Measurements from ENCODE around the gene APPL2.

Gene APPL2

DNA sequence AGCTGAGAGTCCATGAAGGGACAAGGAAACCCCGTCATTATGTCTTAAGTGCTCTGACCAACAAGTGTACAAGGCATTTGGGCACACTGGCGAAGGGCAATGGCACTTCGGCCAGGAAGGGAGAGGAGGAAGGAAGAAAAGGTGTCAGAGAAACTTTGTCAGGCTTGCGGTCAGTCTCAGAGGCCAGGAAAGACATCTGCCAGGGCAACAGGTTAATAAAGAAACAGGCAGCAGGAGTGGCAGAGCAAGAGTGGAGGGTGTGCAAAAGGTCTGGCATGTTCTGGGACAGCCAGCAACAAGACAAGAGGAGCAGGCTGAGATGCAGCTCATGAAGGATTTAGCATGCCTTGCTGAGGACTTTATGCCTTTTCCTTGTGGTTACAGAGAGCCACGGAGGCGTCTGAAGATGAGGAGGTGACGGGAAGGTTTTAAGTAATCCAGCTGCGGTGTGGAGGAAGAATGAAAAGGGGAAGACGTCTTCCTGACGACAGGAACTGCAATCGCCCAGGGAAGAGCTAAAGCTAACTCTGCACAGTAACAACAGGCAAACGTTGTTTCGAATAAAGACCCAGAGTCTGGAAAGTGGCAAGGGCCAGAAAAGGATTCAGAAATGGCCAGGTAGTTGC is 13.1 kb downstream of the APPL2 start:
- no peak for DNase-seq (ENCODE audit: low read depth in 2 of 2, low spot score in 1 of 2)

DNA sequence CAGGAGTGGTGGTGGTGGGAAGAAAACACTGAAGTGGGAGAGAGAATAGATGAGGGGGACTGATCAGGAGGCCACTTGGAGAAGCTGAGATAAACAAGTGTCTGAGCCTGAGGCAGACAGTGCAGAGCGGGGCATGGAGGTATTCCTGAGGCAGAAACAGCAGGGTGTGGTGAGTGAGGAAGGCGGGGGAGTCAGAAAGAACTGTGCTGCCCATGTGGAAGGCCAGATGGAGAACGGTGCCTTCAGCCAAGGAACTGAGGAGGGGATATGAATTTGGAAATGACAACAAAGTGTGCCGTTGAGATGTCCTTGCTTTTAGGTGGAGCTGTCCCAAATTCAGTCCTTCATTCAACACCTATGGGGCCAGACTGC is 13.7 kb downstream of the APPL2 start:
- no peak for DNase-seq (ENCODE audit: low read depth in 2 of 2, low spot score in 1 of 2)

DNA sequence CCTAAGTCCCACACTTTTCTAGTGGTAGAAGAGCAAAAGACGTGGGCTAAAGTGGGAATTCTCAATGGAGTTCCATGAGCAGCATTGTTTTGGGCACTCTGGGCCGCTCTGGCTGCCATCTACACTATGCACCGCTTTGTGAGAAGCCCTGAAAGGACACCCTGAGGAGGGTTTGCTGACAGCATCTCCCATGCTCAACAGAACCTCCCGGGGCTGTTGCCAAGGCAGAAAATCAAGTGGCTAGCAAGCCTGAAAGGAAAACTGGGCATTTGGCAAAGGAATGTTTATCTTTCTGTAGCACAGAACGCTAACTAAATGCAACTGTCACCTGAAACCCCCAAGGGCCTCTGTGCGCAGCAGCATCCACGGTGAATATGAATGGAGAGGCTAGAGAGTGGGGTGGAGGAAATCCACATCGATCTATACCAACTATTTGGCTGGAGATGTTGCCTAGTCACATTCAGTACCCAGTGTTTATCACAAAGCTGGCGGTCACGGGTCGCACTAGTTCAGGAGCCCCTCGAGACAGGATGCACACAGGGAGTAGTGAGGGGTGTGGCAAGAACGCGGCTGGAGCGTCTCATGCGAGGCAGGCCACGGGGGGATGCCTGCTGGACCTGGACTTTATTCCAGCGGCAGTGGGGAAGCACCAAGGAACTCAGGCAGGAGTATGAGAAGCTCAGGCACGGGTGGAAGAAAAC is 14.2 kb downstream of the APPL2 start:
- DNase-seq (ENCODE audit: low read depth in 2 of 2, low spot score in 1 of 2) = no peak

DNA sequence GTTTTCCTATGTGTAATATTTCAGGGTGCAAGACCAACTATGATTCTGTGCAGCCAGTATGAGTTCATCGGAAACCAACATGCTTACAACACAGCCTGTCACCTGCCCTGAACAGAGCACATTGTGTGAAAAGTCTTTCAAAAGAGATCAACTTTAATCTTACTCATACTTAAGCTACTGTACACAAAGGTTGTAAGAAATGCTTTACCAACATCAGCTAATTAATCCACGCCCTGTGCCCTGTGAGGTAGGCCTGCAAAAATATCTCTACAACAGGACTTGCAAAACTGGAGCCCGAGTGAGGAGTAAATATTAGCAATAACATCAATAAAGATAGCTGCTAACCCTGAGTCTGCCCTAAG is 15.1 kb downstream of the APPL2 start:
- no peak for DNase-seq (ENCODE audit: low read depth in 2 of 2, low spot score in 1 of 2)

DNA sequence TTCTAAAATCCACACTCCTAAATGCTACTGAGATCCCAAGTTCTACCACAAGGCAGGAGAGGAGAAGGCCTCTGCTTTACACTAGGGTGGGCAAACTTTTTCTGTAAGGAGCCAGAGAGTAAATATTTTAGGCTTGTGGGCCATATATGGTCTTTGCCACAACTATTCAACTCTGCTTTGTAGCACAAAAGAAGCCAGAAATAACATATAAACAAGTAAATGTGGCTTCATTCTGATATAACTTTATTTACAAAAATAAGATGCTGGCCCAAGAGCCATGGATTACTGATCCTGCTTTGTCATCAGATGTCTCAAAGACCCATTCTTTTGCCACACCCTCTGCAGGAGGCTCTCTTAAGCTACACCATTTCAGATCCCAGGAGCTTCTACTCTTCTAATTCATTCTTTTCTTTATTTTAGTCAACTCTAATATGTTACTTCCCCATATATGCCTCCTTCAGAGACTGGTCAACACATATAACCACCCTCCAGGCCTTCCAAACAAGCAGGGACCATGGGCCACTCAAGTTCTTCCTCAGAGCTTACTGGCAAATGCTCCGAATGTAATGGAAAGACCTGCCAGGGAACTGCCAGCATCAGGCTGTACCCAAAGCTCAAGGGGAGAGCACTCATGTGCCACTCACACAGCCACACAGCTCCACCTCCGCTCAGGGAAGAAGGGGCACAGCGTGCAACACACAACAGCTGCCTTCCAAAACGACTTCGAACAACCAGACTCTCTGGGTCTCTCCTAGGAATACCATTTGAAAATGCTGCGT is 15.6 kb downstream of the APPL2 start:
- no peak for DNase-seq (ENCODE audit: low read depth in 2 of 2, low spot score in 1 of 2)

DNA sequence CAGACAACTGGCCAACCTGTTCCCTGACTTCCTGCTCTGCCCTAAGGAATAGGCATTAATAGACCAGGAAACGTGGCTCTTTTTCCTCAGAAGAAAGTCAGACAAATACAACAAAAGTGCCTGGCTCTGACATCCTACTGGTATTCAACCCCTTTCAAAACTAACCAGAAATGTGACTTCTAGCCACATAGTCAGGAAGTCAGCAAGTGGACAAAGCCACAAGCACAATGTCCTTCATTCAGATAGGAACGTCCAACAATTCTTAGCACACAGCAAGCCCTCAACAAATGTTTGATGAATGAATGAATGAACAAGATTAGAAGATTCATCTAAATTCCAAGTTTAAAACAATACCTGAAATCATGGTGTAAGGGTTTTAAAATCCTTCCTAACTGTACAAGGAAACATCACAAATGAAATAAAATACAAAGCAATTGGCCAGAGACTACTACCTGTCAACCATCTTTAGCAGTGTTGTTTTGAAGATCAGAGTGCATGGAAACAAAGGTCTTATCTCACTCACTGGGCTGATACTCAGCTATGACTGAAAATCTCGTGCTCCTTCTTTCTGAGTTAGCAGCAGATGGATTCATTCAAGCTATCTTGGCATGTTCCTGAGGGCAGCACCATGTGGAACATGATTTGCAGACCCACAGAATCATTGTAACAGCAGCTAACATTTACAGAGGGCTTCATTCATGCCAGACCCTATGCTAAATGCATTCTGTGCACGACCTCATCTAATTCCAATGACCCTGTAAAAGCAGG is 16.5 kb downstream of the APPL2 start:
- no peak for DNase-seq (ENCODE audit: low read depth in 2 of 2, low spot score in 1 of 2)

DNA sequence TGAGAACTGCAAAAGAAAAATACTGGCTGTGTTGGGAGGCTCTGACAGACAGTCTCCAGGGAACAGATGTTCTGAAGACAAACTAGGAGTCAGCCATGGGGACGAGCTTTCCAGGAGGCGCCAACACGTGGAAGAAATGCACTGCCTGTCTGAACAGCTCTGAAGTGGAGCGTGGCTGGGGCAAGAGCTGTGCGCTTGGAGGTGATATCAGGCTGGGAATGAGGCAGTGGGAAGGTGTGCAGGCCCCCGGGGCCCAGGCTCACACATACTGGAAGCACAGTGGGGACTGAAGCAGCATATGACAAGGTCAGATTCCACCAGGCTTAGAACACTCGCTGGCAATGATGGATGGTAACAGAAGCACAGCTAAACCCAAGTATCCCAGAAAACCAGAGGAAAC is 17.5 kb downstream of the APPL2 start:
- DNase-seq (ENCODE audit: low read depth in 2 of 2, low spot score in 1 of 2) = no peak

DNA sequence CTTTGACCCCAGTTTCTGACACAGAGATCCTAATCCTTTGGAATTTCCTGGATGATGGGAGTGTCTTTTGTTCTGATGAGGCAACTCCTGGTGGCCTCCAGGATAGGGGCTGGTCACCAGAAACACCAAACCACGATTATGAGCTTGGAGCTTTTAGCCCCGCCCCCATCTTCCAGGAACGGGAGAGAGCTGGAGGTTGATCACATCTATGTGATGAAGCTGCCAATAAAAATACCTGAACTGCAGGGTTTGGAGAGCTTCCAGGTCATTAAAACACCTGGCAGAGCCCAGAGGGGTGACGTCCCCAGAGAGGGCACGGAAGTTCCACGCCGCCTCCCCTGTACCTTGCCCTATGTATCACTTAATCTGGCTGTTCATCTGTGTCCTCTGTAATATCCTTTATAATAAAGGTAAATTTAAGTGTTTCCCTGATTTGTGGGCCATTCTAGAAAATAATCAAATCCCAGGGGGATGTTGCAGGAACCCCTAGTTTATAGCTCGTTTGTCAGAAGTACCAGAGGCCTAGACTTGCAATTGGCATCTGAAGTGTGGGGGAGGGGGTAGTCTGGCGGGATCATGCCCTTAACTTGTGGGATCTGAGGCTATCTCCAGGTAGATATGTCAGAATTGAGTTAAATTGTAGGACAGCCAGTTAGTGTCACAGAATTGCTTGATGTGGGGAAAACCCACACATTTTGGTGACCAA is 21.2 kb downstream of the APPL2 start:
- no peak for DNase-seq (ENCODE audit: low read depth in 2 of 2, low spot score in 1 of 2)

DNA sequence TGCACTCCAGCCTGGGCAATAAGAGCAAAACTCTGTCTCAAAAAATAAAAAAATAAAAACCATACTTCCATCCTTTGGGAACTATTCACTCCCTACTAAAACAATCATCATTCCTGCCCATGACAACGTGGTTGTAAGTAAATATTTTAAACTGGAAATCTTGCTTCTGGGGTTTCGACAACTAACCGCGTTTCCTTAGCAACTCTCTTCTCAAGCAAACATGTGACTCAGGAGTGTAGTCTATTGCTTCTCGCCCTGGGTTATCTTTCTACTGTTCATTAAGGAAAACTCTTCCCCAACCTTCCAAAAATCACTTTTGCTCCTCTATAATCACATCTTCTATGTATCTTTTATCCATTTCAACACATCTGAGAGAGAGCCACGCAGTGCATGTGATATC is 21.8 kb downstream of the APPL2 start:
- no peak for DNase-seq (ENCODE audit: low read depth in 2 of 2, low spot score in 1 of 2)

DNA sequence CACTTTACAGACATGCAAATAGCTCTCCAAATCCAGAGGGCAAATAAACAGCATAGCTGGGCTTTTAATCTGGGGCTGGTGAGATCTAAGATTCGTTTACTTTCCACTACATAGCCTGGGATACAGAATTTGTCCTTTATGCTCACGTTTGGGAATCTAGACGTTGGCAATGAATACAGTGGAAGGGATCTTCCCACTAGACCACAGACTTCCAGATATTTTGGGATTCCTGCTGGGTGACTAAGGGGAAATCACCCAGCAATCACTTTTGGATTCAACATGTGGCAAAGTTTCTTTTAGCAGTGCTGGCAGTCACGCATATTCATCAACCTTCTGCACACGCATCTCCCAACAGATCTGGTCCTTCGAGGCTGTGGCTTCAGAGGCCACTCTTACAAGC is 23.5 kb downstream of the APPL2 start:
- DNase-seq (ENCODE audit: low read depth in 2 of 2, low spot score in 1 of 2) = no peak

DNA sequence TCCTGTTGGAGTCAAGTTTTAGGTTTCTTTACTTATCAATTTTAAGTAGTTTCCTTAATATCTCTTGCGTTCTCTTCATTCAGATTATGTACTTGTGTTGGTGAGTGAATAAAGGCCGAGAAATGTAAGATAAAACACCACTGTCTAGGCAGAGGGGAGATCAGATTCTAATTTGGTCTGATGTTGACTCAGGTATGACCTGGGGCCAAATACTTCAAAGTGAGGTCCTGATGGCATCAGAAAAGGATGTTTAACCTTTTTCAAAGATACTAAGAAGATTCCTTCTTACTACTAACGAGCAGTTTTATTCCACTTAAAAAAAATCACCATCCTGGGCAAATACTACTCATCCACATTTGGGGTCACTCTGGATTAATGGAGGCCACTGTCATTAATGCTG is 26.9 kb downstream of the APPL2 start:
- DNase-seq (ENCODE audit: low read depth in 2 of 2, low spot score in 1 of 2) = no peak

DNA sequence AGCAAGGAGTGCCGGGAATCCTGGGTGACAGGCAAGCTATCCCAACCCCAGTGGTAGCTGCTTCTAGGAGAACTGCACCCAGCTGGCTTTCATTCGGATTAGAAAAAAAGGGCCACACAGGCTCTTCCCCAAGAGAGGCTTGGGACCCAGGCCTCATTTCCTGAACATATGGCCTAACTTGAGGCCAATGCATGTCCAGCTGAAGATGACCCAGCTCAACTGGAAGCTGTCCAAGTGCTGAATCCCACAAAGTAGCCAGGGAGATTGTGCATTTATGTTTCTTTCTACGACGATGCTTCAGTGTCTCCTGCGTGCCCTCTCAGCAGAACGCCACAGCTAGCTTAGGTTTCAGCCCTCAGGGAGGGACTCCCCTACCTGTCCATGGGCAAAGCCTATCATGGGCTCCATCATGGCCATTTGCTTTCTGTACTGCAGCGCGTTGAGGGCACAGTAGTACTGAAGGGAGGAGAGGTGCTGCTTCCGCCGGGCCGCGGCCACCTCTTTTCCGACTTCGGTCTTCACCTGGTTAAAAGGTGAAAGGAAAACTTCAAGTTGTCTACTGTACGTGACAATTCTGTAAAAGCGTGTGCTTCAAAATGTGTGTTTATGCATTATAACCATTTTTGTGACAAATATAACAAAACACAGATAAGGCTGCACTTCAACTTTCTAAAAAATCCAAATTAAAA is 29.1 kb downstream of the APPL2 start:
- DNase-seq (ENCODE audit: low read depth in 2 of 2, low spot score in 1 of 2) = no peak

DNA sequence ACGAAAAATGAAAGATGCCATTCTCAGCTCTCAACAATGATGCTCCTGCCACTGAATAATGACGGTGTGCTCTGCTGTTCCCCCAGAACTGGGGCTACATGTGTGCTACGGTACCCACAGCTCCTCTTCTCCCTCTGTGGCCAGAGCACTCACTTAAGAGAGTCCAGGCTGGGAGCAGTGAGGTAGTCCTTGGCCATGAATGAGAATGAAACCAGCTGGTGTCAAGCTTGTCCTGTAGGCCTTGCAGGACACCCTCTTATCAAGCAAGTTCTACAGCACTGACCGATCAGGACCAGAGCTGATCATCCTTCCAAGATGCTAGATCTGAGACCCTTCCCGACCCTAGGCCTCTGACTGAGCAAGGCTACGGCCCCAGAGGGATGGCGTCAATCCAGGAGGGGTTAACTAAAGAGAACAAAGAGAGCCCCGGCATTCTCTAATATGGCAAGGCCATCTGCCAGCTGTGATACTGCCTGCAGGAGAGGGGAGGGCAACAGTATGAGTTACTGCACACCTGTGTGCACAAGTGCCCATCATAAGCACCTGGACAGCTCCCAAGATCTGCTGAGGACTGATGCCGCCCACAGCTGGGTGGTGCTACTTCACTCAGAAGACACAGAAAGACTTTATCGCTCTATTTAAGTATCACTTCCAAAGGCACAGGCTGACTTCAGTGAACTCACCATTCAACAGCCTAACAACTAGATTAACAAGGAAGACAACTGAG is 30.5 kb downstream of the APPL2 start:
- DNase-seq (ENCODE audit: low read depth in 2 of 2, low spot score in 1 of 2) = no peak

DNA sequence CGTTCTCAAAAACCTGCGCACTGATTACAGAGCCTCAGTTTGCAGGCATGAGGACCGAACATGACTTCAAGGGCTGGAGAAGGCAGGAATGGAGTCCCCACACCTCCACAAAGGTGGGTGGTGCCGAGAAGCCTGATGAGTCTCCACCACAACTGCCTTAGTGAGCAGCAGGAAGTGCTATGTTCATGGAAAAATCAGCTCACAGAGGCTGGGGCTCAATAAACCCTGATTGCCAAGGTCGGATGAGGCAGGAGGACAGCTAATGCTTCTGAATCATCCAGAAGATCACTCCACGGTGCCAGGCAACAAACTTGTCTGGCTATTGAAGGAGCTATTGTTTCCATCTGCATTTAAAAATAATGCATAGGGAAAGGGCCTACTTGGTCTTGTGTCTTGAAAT is 31.1 kb downstream of the APPL2 start:
- no peak for DNase-seq (ENCODE audit: low read depth in 2 of 2, low spot score in 1 of 2)

DNA sequence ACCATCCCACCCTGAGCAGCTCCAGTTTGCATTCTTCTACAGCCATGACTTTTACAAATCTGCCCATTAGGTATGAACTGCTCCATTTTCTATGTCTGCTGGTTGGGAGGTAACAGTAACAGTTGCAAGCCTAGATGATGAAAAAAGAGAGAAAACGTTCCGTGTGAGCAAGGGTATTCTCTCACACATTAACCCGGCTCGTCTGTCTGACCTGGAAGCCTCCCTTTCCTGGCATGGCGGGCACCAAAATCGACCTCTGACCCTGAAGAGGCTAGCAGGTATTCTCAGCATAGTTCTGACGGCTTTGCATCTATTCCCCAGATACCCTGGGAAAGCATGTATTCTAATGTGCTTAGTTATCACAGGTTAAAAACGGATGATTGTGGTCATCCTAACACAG is 31.8 kb downstream of the APPL2 start:
- no peak for DNase-seq (ENCODE audit: low read depth in 2 of 2, low spot score in 1 of 2)

DNA sequence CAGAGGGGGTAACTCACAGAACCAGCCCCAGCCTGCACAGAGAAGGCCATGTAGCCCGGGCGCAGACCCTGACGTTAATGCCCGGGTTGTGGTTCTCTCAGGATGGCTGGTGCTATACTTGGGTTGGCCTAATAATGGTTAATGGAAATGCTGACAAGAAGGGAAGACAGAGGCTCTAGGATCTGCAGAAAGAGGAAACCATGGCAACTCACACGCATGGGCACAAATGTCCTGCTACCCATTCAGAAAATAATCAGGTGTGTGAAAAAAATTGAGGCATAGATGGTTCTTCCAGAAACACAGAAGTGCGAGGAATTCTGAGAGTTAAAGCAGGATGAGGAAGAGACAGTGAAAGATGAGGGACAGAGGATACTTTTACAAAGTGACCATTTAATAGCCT is 33.8 kb downstream of the APPL2 start:
- no peak for DNase-seq (ENCODE audit: low read depth in 2 of 2, low spot score in 1 of 2)

DNA sequence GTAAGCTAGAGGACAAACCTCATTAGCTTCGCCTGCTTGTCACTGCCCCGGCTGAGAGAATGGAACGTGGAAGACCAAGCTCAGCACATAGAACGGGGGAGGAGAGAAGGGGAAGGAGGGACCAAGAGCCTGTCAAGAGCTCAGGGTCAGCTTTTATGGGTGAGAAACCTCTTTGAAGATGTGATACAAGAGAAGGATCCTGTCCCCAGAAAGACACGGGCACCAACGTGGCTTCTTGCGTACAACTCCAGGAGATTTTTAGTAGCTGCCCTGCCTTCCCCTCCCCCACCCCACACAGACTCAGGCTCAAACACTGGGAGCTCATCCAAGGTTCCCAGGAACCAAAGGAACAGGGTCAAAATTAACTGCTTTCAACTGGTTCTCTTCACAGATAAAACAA is 34.7 kb downstream of the APPL2 start:
- DNase-seq (ENCODE audit: low read depth in 2 of 2, low spot score in 1 of 2) = no peak

DNA sequence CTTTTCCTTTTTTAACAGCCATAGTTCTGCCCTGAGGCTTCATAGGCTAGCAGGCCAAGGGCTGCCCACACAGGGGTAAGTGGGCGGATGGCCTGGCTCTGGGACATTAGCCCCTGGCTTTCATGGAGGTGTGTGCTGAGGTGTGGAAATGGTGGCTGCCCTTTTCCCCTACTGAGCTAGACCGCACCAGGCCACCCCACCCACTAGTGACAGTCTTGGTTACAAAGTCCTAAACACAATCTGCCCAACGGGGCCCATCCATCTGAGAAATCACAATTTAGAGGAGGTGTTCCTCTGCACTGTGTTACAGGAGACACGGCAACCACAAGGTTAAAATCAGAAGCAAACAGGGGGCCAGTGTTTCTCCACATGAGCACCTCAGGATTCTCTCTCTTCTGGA is 35.6 kb downstream of the APPL2 start:
- DNase-seq (ENCODE audit: low read depth in 2 of 2, low spot score in 1 of 2) = no peak

DNA sequence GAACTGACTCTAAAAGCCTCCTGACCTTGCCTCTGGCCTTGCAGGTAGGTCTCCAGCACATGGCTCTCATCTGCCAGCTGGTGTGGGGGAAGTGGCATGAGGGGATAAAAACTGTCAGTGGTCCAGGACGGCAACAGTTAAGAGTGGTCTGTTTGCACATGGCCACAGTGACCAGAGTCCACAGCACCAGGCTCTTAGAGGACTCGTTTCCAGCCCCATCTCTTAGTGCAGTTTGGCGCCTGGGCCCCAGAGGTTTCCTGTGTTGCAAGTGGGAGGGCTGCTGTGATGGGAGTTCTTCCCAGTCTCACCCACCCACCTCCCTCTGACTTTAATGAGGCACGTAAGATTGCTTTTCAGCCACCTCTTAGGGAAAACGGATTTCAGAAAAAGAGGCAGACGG is 37.0 kb downstream of the APPL2 start:
- DNase-seq (ENCODE audit: low read depth in 2 of 2, low spot score in 1 of 2) = no peak

DNA sequence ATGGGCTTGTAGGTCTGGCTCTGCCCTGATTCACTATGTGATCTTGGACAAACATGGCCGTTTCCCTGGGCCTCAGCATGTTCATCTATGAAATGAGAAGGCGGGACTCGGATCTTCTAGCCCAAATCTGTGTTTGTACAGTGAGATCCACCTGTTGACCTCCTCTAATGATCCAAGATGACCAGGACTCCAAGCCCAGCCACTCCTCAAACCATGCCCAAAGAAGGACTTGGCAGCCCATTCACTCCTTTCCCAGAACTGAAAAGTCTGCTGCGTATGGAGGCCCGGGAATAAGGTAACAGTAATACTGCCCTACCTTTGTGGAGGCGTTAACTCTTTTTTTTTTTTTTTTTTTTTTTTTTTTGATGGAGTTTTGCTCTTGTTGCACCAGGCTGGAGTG is 39.9 kb downstream of the APPL2 start:
- DNase-seq (ENCODE audit: low read depth in 2 of 2, low spot score in 1 of 2) = no peak

Data from stimulated activated CD8-positive, alpha-beta memory T cell treated with anti-CD3 and anti-CD28 coated beads, Interleukin-4, amount 100 ng/mL, for 4 hours (primary cell).